HT1080 (cell line): Measurements from ENCODE around the gene CERS6. TPM values are rescaled to one million over a fixed set of nuclear protein-coding genes. Genes with fewer than 3 reads are reported as not detected.

Experiments used
- DNase-seq: peaks from one replicate; pipeline ENCODE4 v3.0.0-alpha.2; 2015; ENCODE audit warnings: low read depth
- total RNA-seq: library from RNA; depleted of rRNA; stranded (reverse); fragments of >200 nt; shearing (Covaris generic); gene quantifications from 2 replicates; pipeline ENCODE4 v1.2.3, GENCODE V29; 2014

The CERS6 gene
- total RNA-seq, 1 experiment from 2014 or later: 24.3 TPM

DNA sequence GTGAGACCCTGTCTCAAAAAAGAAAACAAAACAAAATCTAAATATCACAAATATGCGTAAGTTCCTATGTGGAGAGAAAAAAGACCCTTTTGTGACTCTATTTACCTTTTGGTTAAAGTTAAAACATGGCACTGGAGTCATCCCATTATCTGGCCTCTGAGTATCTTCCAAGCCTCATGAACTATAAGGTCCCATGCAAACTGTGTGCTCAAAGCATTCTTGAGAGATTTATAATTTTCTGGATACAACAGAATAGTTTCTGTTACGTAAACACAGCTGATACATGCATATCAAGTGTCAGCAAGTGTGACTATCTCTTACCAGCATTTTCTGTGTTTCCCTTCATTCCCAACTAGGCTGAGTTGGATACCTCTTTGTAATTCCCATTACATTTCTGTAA is 337.5 kb downstream of the CERS6 start:
- DNase-seq: no peak

DNA sequence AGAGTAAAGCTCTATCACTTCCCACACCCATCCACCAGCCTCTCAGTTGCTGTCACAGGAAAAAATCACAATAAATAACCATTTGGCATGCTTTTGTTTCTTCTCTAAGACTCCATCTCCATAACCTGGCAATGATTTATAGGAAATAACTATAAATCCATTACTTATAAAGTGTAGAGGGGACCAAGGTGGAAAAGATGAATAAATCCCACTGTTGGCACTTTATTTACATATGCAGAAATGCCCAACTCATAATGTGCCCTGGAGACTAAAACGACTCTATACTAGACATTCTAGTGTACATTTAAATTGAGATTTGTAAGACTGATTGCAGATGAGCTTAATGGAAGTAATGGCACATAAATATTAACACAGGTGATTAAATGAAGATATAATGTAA is 338.9 kb downstream of the CERS6 start:
- no peak for DNase-seq

DNA sequence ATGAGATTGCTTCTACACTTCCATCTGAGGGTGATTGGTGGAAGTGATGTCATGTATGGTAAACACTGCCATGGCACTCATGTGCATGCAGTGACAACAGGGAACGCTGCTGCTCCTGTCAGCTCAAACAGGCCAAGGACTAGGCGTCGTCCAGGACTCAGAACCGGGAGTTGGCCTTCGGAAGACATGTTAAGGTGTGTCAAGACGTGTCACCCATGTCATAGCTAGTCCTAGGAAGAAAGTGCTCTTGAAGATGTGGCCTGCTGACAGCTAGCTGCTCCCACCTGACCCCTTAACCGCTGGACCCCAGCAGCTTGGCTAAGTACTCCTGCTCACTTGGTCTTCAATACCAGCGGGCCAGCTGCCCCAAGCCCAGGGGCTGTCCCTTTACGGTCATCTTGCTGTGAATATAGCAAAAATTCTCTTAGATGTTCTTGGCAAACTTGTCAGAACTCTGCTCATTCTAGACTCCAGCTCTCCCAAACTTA is 340.1 kb downstream of the CERS6 start:
- no peak for DNase-seq

DNA sequence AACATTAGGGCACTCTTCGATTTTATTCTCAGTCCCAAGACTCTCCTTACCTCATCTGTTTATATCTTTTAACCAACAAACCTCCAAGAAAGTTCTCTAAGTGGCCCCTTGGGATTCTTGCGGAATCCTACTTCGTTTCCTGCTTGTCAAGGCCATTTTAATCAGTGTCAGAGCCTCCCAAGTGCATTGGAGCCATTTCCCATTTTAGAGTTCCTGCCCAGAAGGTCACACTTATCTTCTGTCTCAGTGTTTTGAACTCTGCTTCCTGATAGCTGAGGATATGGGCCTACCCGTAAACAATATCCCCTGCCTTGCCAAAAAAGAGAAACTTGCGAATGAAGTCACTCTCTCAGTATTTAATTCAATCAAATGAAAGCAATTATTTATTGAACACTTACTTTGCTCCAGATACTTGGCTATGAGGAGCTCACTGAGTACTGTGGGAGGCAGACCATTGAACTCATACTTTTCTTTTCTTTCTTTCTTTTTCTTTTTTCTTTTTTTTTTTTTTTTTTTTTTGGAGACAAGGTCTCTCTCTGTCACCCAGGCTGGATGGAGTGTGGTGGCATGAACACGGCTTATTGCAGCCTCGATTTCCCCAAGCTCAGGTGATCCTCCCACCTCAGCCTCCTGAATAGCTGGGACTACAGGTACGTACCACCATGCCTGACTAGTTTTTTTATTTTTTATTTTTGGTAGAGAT is 340.7 kb downstream of the CERS6 start:
- DNase-seq: no peak

DNA sequence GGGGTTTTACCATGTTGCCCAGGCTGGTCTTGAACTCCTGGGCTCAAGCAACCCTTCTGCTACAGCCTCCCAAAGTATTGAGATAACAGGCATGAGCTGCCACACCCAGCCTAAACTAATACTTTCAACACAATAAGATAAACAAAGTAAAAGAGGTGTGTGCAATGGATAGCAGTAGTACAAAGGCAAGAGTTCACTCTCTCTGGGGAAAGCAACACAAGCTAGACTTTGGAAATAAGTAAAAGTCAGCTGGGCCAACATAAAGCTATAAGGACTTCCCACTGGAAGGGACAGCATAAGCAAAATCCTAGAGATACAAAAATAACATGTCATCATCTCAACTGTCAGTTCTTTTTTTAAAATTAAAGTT is 341.2 kb downstream of the CERS6 start:
- DNase-seq: no peak

DNA sequence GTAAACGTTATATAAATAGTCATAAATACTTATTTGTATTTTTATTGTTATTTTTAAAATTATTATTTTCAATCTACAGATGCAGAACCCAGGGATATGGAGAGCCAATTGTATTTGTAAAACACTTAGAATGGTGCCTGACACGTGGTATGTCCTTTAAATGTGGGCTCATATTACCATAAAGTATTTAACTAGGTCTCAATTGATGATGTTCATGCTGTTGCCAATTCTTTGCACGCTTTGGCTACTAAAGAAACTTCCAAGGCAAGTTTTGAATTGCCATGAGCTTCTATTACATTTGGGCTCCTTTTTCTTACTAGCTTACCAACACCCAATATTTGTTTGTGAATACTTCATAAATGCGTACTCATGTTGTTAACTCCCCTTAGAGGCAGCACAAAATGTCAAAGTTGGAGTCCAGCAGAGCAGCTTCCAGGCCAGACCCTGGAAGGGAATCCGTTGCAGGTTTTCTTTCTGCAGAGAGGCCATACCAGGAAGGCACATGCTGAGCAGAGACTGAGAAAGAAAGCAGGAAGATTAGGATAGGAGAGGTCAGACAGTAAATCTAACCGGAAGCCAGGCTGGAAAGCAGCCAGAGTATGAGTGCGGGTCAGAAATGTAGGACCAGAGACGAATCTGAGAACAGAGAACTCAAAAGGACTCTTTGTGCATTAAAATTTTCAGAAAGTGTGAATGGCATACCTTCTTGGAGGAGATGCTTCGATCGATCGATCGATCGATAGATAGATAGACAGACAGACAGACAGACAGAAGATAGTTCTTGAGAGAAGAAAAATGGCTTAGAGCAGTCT is 342.2 kb downstream of the CERS6 start:
- peak; percentile 26 for DNase-seq

DNA sequence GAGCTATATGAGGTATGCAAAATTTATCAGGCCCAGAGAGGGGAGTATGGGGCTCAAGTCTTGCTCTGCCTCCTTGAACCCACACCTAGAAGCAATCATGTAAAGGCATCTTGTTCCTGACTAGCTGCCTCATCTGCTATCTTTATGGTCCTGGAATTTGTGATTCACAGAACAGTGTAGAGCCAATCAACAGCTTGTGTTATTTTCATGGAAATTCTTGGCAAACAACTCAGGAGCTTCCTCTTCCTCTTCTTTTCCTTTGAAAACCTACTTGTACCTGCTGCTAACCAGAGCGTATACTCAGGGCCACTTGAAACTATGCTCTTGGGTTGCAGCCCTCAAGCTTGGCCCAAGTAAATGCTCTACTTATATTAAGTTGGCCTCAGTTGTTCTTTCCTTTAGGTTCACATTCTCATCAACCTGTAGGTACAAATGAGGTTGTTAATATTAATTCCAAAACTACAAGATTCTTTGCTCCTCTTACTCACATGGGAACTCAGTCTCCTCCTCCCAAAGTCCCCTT is 342.9 kb downstream of the CERS6 start:
- no peak for DNase-seq

DNA sequence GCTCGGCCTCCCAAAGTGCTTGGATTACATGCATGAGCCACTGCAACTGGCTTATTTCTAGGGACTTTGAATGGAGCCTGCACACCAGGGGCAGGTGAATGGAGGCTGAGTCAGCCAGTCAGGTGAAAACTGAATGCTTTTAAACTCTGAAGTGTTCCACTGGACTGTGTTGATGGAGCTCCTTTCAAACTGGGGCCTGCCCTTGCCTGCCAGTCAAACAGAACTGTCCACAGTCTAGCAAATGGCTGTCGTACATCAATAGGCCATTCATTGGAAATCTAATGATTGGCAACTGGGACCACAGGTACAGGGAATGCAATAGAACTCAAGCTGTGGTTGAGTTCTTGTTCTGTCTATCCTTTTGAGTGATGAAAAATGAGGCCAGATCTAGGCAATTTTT is 345.4 kb downstream of the CERS6 start:
- no peak for DNase-seq

DNA sequence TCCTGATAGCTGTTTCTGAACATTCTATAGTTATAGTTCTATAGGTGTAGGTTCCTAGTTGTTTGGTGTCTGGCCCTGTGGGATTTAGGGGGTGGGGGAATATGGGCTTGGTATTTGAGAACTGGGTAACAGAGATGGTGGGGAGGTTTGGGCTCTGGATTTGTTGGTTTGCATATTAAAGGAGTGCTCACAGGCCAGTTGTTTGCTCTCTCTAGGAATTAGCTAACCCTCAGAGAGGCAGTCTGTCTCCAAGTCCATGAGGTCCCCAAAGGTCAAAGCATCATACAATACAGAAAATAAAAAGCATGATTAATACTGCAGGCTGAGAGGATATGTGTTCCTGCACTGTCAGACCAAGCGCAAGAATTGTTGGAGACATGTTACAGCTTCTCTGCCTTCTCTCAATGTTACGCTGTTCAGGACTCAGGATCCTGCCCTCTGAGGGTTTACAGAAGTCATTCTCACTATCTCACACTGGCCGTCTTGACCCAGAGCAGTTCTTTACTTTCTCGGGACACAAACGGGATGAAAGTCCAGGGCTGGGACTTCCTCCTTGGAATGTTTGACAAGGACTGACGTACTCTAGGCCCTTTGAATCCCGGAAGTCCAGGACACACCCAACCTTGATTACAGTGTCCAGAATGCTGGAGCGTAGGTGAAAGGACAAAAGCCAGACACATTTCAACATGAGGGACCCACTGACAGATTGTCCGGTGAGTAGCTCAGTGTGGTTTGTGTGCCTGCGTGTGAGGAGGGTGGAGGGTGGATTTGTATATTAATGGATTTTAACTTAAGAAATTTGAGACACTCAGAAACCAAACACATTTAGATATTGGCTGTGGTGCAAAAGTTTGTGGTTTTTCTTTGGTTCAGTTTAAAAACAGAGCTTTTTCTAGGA is 346.1 kb downstream of the CERS6 start, which contains the start of gene NOSTRIN:
Gene NOSTRIN (plus strand): TSS at position 677 of the 898 bp plus-strand sequence. CDS start 10 bp downstream, at position 687.
- no peak for DNase-seq

DNA sequence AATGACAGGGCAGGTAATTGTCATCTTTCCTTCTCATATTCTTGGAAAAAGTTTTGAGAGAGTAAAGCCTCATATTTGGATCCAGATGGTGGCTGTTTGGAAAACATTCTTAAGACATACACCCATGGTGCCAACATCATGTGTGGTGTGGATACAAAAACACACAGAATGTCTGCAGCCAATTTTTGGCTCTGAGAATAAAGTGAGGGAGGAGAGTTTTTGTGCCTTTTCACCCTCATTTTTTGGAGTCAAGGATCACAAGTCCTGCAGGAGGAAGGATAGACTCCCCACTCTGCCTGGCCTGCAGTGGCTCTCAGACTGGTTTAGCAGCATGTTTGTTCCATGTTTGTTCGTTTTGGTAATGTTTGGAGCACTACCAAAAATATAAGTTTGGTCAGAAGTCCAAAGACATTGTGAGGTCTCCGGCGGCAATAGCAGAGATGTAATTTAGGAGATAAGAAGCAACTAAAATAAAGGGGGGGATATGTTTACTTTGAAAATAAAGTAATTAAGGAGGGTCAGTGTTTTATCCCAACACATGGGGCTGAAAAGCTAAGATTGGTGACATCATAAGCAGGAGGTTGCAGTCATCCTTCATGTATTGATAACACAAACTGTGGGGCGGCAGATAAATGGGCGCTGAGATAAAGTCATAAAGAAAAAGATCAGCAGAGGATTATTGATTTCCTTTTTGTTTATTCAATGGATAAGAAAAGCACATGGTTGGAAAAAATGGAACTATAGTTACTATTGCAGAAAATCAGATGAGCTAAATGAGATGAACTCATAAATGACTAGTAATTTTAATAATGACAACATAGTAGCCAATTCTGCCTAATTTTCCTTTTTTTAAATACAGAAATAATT is 347.0 kb downstream of the CERS6 start:
- no peak for DNase-seq

DNA sequence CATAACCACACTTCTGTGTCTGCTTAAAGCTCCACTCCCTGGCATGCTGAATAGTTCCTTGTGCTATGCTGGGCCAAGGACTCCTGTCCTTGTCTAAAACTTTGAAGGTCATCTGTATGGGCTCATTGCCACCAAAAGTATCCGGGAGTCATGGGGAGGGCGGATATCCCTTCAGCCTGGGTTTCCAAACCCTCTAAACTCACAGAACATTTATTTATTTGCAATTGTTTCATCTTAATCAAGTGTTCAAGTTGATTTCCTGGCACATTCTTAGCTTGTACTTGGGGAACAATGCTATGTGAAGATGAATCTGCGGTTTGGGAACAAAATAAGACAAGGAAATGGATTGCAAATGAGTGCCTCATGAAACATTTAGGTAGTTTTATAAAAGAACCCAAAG is 348.1 kb downstream of the CERS6 start:
- DNase-seq: no peak

DNA sequence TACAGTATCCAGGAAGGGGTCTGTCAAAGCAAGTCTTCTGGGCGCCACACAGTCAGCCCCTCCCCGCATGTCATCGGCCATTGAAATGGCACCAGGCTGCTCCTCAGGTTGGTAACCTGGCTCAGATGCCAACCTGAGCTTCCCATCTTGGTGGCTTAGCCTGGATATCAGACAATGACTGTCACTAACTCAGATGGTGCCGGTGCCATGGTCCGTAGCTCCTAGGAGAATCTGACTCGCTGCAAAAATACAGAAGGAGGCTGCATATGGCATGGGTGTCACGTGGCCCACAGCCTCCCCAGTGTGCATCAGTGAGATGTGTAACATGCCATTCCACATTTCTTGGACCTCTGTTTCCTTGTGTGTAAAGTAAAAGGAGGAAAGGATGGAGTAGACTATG is 349.5 kb downstream of the CERS6 start:
- DNase-seq: no peak

DNA sequence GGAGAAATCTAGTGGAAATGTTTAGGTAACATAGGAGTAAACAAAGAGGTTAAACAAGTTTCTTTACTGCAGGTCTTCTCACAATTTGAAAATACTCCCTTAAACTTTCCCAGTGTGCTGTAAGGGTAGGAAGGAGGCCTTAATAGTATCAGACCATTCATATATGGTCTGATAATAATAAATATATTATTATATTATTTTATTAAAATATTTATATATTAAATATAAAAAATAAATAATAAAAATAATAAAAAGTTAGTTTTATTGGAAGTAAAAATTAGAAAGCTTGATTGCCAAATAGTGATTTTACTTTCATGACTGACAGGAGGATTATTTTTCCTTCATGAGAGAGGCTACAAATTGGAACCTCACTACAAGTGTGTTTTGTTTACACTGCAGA is 353.5 kb downstream of the CERS6 start:
- no peak for DNase-seq

DNA sequence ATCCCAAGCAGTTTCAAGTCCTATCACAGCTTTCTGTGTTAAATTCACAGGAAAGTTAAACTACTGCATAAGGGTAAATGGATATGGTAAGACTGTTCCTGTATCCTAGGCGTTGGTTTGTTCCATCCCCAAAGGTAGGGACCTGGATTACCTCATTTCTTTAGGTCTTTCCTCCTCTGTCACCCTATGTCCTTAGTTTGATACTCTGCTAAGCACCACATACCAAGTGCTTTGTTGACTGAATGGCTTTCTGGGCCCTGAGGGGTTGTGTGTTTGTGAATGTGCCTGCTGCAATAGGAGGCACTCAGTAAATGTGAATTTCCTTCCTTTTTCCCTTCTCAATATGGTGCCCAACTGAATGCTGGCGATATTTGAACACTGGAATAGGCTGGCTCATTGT is 354.2 kb downstream of the CERS6 start:
- DNase-seq: no peak

DNA sequence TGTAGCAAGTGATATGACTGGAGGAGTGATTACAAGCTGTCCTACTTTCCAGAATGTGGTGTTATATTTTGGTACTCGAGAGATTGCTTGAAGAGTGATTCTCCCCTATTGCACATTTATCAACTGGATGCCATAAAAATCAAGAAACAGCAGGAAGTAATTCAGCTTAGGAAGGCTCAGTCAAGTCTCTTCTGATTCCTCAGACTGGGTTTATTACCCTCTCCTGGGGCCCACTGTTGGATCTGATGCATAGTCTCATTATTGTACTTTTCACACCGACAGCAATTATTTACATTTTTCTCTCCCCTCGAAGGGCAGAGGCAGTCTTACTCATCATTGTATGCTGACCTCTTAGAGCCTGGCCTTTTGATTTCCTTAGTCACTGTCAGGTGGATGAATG is 355.6 kb downstream of the CERS6 start:
- DNase-seq: no peak

DNA sequence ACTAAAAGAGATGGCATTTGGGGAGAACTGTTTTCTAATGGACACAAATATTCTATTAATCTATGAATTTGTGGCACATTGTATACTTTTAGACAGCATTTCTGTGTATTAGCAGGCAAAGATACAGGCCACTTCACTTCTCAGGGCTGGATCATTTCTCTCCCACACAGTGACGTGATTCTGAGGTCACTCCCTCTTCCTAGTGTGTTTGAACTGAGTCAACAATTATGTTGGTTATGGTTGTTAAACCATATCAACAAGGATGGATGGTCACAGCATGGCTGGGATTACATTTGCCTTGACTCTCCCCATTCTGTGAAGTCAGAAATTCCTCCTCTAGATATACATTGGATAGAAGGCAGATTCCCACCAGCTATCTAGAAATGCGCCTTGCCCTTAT is 358.0 kb downstream of the CERS6 start:
- no peak for DNase-seq

DNA sequence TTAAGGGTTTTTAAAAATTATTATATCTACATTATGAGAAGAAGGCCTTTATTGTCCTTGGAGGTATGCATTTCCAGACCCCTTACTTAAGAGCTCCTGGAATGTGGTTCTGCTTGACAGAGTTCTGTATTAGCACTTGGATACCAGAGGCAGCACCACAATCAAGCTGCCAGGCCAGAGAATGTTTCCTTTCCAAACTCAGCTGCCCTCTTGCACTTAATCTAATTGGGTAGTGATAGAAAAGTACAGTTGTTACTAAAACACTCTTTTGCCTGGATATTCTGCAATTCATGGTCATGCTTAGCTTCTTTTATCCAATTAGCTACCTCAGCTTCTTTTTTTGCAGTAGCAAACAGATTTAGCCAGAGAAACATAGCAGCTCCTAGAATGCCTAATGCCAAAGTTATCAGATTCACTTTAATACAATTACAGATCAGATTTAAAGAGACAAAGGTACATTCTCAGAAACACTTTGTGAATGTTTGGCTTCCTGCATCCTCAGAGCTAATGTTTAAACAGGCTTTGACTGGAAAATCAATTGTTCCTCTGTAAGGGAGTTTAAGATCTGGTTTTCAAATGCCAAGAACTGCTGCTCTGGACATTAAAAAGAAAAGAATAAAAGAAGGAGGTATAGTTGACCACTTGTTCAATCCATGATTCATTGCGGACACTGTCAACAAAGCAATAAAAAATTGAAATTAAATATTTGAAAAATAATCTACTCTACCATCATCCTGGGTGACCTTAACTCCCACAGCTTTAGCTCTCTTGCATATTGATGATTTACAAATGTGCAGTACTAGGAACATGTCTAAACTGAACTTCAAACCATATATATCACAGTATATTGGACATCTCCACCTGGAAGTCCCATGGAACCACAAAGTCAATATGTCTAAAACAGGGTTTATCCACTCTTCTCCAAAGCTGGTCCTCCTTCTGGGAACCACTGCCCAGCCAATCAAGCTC is 359.2 kb downstream of the CERS6 start:
- no peak for DNase-seq

DNA sequence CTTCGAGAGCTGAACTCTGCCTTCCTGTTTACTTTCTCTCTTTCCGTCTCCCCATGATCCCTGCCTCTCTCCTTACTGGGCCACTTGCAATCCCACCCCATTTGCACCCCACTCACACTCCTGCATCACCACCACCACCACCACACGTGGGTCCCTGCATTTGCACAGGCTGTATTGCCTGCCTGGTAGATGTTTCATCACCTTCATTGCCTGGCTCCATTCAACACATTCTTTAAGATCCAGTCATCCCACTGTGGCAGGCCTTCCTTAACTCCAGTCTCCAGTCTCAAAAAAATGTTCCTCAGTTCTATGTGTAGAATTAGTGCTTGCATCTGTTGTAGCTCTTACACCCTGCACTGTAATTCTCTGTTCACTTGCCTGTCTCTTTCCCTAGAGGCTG is 360.3 kb downstream of the CERS6 start:
- peak; percentile 79 for DNase-seq

DNA sequence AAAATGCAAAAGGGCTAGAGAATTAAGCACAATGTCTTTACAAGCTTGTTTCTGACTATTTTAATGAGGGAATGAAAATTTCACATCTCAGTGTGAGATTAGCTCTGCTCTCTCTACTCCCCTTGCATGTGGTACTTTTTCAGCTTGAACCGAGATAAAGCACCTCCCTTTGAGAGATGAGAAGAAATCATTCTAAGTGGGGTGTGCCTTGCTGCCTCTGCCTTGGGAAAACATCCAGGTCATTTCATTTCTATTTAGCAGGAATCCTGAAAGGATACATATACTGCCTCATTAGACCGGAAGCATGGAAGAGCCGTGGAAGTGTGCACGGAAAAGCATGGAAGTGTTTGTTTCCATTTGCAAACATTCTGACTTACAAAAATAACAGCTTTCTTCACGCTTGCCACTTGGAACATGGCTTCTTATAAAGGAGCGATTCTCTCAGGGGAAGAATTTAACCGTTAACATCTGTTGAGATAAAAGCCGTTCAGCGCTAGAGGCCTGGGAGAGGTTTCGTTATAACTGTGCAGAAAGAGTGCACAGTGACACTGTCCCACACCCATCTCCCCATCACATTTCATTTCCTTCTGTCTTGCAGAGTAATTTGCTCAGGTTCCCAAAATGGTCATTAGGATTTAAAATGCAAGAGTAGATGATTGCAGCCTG is 363.1 kb downstream of the CERS6 start:
- DNase-seq: no peak
